Smooth muscle cell (in vitro differentiated cells): ENCODE results near the gene DAB1. TPM values are rescaled to one million over a fixed set of nuclear protein-coding genes. Genes with fewer than 3 reads are reported as not detected.

ENCODE experiments used
- DNase-seq: peaks from one replicate; lab custom pipeline; 2025; ENCODE audit not compliant: unreplicated experiment; lab: John Stamatoyannopoulos, UW
- H2AFZ ChIP-seq: fragments of 200-600 bp; sonication (generic); 2 replicates; pipeline ENCODE4 v1.6.0; 2016; ENCODE audit warnings: antibody characterized with exemption, low read depth, mild to moderate bottlenecking
- H3F3A ChIP-seq: fragments of 200-600 bp; sonication (generic); 2 replicates; pipeline ENCODE4 v1.6.0; 2017; ENCODE audit warnings: antibody characterized with exemption, low read depth
- H3K27ac ChIP-seq: fragments of 200-600 bp; sonication (generic); 2 replicates; pipeline ENCODE4 v1.5.1; 2016; ENCODE audit warnings: low read depth, mild to moderate bottlenecking
- H3K27me3 ChIP-seq: fragments of 200-600 bp; sonication (generic); 2 replicates; pipeline ENCODE4 v1.6.1; 2016; ENCODE audit warnings: low read depth, mild to moderate bottlenecking
- H3K36me3 ChIP-seq: fragments of 200-600 bp; sonication (generic); 2 replicates; pipeline ENCODE4 v1.5.1; 2016; ENCODE audit warnings: low read depth
- H3K4me1 ChIP-seq: fragments of 200-600 bp; sonication (generic); 2 replicates; pipeline ENCODE4 v1.5.1; 2016; ENCODE audit warnings: low read depth
- H3K4me2 ChIP-seq: fragments of 200-600 bp; sonication (generic); 2 replicates; pipeline ENCODE4 v1.6.0; 2016; ENCODE audit warnings: mild to moderate bottlenecking
- H3K4me3 ChIP-seq: fragments of 200-600 bp; sonication (generic); 2 replicates; pipeline ENCODE4 v1.5.1; 2016; ENCODE audit warnings: mild to moderate bottlenecking
- H3K79me2 ChIP-seq: fragments of 200-600 bp; sonication (generic); 2 replicates; pipeline ENCODE4 v1.6.0; 2016; ENCODE audit warnings: low read depth, mild to moderate bottlenecking
- H3K9ac ChIP-seq: fragments of 200-600 bp; sonication (generic); 2 replicates; pipeline ENCODE4 v1.6.0; 2016; ENCODE audit warnings: low read depth
- H3K9me3 ChIP-seq: fragments of 200-600 bp; sonication (generic); replicated peaks from 2 replicates; pipeline ENCODE4 v1.5.1; 2016; ENCODE audit warnings: low read depth
- H4K20me1 ChIP-seq: fragments of 200-600 bp; sonication (generic); 2 replicates; pipeline ENCODE4 v1.6.0; 2016; ENCODE audit warnings: low read depth
- WGBS: methylation state at CpG from one replicate; pipeline ENCODE4 v1.1.7; 2016; ENCODE audit warnings: low lambda C conversion rate; 5-methylcytosine and 5-hydroxymethylcytosine counted together
- polyA plus RNA-seq: library from polyadenylated mRNA; unstranded; fragments of >200 nt; fragmentation: Nextera tagmentation; extraction: Ambion mirVana; gene quantifications from 2 replicates; pipeline ENCODE4 v1.2.1, GENCODE V29; 2016
- total RNA-seq: library from RNA; depleted of rRNA; stranded (reverse); fragments of >200 nt; gene quantifications from 2 replicates; pipeline ENCODE4 v1.2.3, GENCODE V29; 2014
- TF ChIP-seq, protein P1 (sequence below): fragments of 200-600 bp; sonication (generic); IDR thresholded peaks from 2 replicates; pipeline ENCODE4 v1.5.1; 2017; ENCODE audit warnings: borderline replicate concordance, mild to moderate bottlenecking, antibody characterized with exemption; ENCODE audit not compliant: insufficient read depth, poor library complexity, severe bottlenecking

The DAB1 gene
- total and polyA plus RNA-seq, 2 experiments from 2014 or later: 0.22 to 0.30 TPM

DNA sequence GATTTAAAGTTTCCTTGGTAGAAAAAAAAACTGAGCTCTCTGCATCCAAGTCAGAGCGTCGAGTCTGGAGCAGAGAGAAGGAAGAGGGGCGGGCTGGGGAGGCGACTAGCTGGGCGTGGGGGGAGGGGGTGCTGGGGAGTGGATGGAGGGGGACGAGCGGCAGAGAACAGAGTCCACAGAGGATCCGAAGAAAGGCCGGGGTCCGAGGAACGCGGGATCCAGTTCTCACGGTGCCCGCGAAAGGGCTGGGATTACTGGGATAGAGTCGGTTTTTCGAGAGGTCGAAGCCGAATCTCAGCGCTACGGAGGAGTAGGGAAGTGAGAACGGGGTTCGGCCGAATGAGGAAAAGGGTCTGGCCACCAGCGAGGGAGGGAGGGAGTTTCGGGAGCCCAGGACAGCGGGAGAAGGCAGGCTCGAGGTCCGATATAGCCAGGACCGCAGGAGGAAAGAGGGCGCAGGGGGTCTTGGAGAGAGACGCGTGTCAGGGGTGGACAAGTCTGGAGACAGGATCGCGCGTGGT lies 665 bp downstream of the DAB1 start:
- no peak overlapping the region for H3K27ac ChIP-seq
- H3K4me3 ChIP-seq: peak overlapping the region; percentile 55
- H3K4me1 ChIP-seq: peaks cover 5% of the 10 kb centered on the region
- H3F3A ChIP-seq: no peaks in the 10 kb centered on the region
- H3K79me2 ChIP-seq: no peaks in the 10 kb centered on the region
- DNase-seq: no peak
- peaks cover 81% of the 10 kb centered on the region for H3K27me3 ChIP-seq
- H3K36me3 ChIP-seq: no peaks in the 10 kb centered on the region
- H3K9me3 ChIP-seq: no peaks in the 10 kb centered on the region
- WGBS: under 1% methylated on average over 30 of the region's 36 CpGs
- H3K9ac ChIP-seq: no peak overlapping the region
- H3K4me2 ChIP-seq: peak overlapping the region; percentile 93
- TF ChIP-seq, protein P1, sequence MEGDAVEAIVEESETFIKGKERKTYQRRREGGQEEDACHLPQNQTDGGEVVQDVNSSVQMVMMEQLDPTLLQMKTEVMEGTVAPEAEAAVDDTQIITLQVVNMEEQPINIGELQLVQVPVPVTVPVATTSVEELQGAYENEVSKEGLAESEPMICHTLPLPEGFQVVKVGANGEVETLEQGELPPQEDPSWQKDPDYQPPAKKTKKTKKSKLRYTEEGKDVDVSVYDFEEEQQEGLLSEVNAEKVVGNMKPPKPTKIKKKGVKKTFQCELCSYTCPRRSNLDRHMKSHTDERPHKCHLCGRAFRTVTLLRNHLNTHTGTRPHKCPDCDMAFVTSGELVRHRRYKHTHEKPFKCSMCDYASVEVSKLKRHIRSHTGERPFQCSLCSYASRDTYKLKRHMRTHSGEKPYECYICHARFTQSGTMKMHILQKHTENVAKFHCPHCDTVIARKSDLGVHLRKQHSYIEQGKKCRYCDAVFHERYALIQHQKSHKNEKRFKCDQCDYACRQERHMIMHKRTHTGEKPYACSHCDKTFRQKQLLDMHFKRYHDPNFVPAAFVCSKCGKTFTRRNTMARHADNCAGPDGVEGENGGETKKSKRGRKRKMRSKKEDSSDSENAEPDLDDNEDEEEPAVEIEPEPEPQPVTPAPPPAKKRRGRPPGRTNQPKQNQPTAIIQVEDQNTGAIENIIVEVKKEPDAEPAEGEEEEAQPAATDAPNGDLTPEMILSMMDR: no peak
- H2AFZ ChIP-seq: no peak overlapping the region
- no peaks in the 10 kb centered on the region for H4K20me1 ChIP-seq

DNA sequence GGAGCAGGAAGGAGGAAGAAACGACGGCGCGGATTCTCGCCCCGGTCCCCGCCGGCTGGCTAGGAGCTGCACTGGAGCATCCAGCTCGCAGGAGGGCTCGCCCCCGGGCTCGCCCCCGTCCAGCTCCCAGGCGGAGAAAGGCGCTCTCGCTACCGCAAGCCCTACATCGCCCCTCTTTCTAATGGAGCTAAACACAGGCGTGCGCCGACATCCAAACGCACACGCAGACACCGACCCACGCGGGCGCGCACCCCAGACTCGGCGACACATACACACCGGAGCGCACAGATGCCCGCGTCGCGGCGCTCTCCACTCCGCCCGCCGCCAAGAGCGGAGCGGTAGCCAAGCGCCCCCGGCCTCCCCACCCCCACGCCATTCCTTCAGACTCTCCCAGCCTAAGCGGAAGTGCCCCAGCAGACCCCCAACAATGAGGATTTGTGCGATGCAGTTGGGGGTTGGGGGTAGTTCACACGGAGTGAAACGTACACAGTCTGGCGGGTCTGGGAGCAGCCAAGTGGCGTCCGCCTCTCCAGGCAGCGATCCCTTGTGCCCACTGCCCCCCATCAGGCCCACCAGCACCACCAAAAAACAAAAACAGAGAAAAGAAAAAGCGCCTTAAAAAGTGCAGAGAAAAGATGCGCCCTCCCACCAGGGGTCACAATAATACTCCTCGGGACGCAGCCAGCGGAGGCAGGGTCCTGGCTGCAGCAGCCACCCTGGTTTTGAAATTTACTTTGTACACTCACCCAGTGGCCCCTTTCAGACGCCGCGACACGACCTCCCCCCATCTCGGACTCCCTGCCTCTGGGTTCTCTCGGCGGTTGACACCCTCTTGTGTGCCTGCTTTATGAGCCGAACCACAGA lies 1.4 kb downstream of the DAB1 start:
- Histone ChIP-seq H3K9ac (no peak overlapping the region), H3K27me3 (peaks cover 88% of the 10 kb centered on the region)

GRCh38 chr1:57421806-57422205 lies 2.1 kb downstream of the DAB1 start:
- TF ChIP-seq, protein P1: no peak
- Histone ChIP-seq H2AFZ (no peak overlapping the region), H3K27me3 (peaks cover 94% of the 10 kb centered on the region), H3K36me3 (no peaks in the 10 kb centered on the region), H3K4me1 (peaks cover 5% of the 10 kb centered on the region), H4K20me1 (no peaks in the 10 kb centered on the region), H3K79me2 (no peaks in the 10 kb centered on the region), H3F3A (no peaks in the 10 kb centered on the region), H3K27ac (no peak overlapping the region), H3K9ac (no peak overlapping the region), H3K4me2 (peak overlapping the region; percentile 93), H3K4me3 (peak overlapping the region; percentile 55), H3K9me3 (no peaks in the 10 kb centered on the region)
- DNase-seq: no peak
- WGBS: 4% methylated on average over 10 of the region's 10 CpGs

More for the DNA sequence above, 1.4 kb downstream of the DAB1 start:
- peak overlapping the region; percentile 93 for H3K4me2 ChIP-seq
- WGBS: 2% methylated on average over 66 of the region's 66 CpGs
- DNase-seq: no peak
- no peaks in the 10 kb centered on the region for H4K20me1 ChIP-seq
- H3K27ac ChIP-seq: no peak overlapping the region
- peaks cover 5% of the 10 kb centered on the region for H3K4me1 ChIP-seq
- peak overlapping the region; percentile 68 for H2AFZ ChIP-seq
- peak overlapping the region; percentile 55 for H3K4me3 ChIP-seq
- H3K79me2 ChIP-seq: no peaks in the 10 kb centered on the region
- no peaks in the 10 kb centered on the region for H3K9me3 ChIP-seq
- H3F3A ChIP-seq: no peaks in the 10 kb centered on the region
- TF ChIP-seq, protein P1: peak; percentile 19
- H3K36me3 ChIP-seq: no peaks in the 10 kb centered on the region
